B cell (primary cell): ENCODE data around the gene AXIN2. TPM values are rescaled to one million over a fixed set of nuclear protein-coding genes. Genes with fewer than 3 reads are reported as not detected.

Experiments
- ATAC-seq: fragments of 200-7000 bp; cut with Tn5 transposase; one replicate; pipeline ENCODE4 v1.10.0; 2021; ENCODE audit warnings: low read depth, mild to moderate bottlenecking, moderate number of reproducible peaks, moderate library complexity
- CTCF ChIA-PET: fragments of 350-600 bp; sonication (Branson Sonifier 250); formaldehyde crosslinking; loops from one replicate; lab custom pipeline; 2021; ENCODE audit warnings: antibody characterized with exemption, inconsistent platforms; lab: Charles Lee
- POLR2A ChIA-PET: fragments of 350-600 bp; sonication (Branson Sonifier 250); formaldehyde crosslinking; loops from one replicate; lab custom pipeline; 2021; ENCODE audit warnings: antibody characterized with exemption; lab: Charles Lee
- DNase-seq: peaks from one replicate; pipeline ENCODE4 v3.0.0; 2013
- H2AFZ ChIP-seq: 2 replicates; pipeline ENCODE4 v1.6.1; 2012; ENCODE audit warnings: mild to moderate bottlenecking, low read depth, low read length; ENCODE audit not compliant: insufficient read depth, poor library complexity, severe bottlenecking
- H3K27ac ChIP-seq, 2 donors: 1 replicate in 1 of 2; 2 replicates in 1 of 2; pipeline ENCODE4 v1.5.1; 2012 to 2013; ENCODE audit warnings: low read length in 2 of 2, mild to moderate bottlenecking in 2 of 2, moderate library complexity in 1 of 2
- H3K27me3 ChIP-seq, 4 experiments: fragments of 200-600 bp in 1 of 4; sonication (generic) in 1 of 4; replicated peaks in 1 of 4; 1 replicate in 2 of 4; 2 replicates in 2 of 4; pipeline versions ENCODE4 v1.6.1 to v1.7.0; 2013 to 2016; ENCODE audit warnings: low read length in 3 of 4, mild to moderate bottlenecking in 2 of 4, mixed read lengths in 1 of 4, moderate library complexity in 1 of 4; ENCODE audit not compliant: insufficient read depth in 4 of 4, control insufficient read depth in 3 of 4; ENCODE audit errors: control extremely low read depth in 1 of 4
- H3K36me3 ChIP-seq, 2 experiments: replicated peaks in 1 of 2; 1 replicate in 1 of 2; 2 replicates in 1 of 2; pipeline versions ENCODE4 v1.6.1 to v1.7.1; 2013; ENCODE audit warnings: low read length in 1 of 2; ENCODE audit not compliant: insufficient read depth in 2 of 2, control insufficient read depth in 1 of 2; ENCODE audit errors: control extremely low read depth in 1 of 2, extremely low read depth in 1 of 2
- H3K4me1 ChIP-seq, 2 donors: fragments of 200-600 bp in 1 of 2; sonication (generic) in 1 of 2; 1 replicate in 1 of 2; 2 replicates in 1 of 2; pipeline versions ENCODE4 v1.5.1 to v1.6.1; 2013 to 2017; ENCODE audit warnings: low read length in 2 of 2; ENCODE audit not compliant: control insufficient read depth in 2 of 2, insufficient read depth in 2 of 2
- H3K4me2 ChIP-seq: replicated peaks from 2 replicates; pipeline ENCODE3; 2012; ENCODE audit warnings: mild to moderate bottlenecking, low read depth, low read length; ENCODE audit not compliant: poor library complexity, severe bottlenecking
- H3K4me3 ChIP-seq, 5 experiments: fragments of 200-600 bp in 1 of 5; sonication (generic) in 1 of 5; 1 replicate in 3 of 5; 2 replicates in 2 of 5; pipeline versions ENCODE4 v1.5.1 to v1.7.0; 2011 to 2016; ENCODE audit warnings: low read length in 4 of 5, mild to moderate bottlenecking in 4 of 5, low read depth in 2 of 5, control low read depth in 1 of 5, moderate library complexity in 1 of 5; ENCODE audit not compliant: insufficient read depth in 1 of 5; ENCODE audit errors: control extremely low read depth in 1 of 5, extremely low read depth in 1 of 5
- H3K79me2 ChIP-seq: fragments of 200-600 bp; sonication (generic); one replicate; pipeline ENCODE4 v1.6.0; 2016; ENCODE audit warnings: low read length; ENCODE audit not compliant: control insufficient read depth, insufficient read depth
- H3K9ac ChIP-seq: fragments of 200-600 bp; sonication (generic); 2 replicates; pipeline ENCODE4 v1.6.1; 2017; ENCODE audit warnings: mild to moderate bottlenecking, low read length, moderate library complexity
- H3K9me3 ChIP-seq, 3 donors: one replicate each; pipeline versions ENCODE4 v1.6.1 to v1.7.1; 2013; ENCODE audit warnings: low read length in 2 of 3; ENCODE audit not compliant: control insufficient read depth in 2 of 3, insufficient read depth in 1 of 3; ENCODE audit errors: control extremely low read depth in 1 of 3
- H4K20me1 ChIP-seq: 2 replicates; pipeline ENCODE4 v1.6.0; 2012; ENCODE audit warnings: mild to moderate bottlenecking, low read length; ENCODE audit not compliant: insufficient read depth, control insufficient read depth, poor library complexity, severe bottlenecking
- H3K27ac Mint-ChIP-seq: one replicate; pipeline ENCODE4 v1.8.0; 2021; ENCODE audit warnings: mixed read lengths
- H3K27me3 Mint-ChIP-seq: one replicate; pipeline ENCODE4 v1.8.0; 2021; ENCODE audit warnings: mixed read lengths
- H3K4me1 Mint-ChIP-seq: one replicate; pipeline ENCODE4 v1.8.0; 2021; ENCODE audit warnings: mixed read lengths
- H3K4me3 Mint-ChIP-seq: one replicate; pipeline ENCODE4 v1.8.0; 2021; ENCODE audit warnings: mixed read lengths
- H3K9me3 Mint-ChIP-seq: one replicate; pipeline ENCODE4 v1.8.0; 2022; ENCODE audit warnings: mixed read lengths; ENCODE audit not compliant: insufficient read depth
- CTCF ChIP-seq: fragments of 200-600 bp; IDR thresholded peaks from one replicate; pipeline ENCODE4 v1.8.0; 2022; ENCODE audit warnings: antibody characterized with exemption, mild to moderate bottlenecking
- EZH2 ChIP-seq: IDR thresholded peaks from 2 replicates; pipeline ENCODE4 v1.6.1; 2012; ENCODE audit warnings: borderline replicate concordance, low read depth, mild to moderate bottlenecking, moderate library complexity, low read length; ENCODE audit not compliant: insufficient read depth, poor library complexity, severe bottlenecking
- WGBS: methylation state at CpG from one replicate; pipeline ENCODE4 v1.1.5; 2013; ENCODE audit warnings: missing lambda C conversion rate; ENCODE audit not compliant: insufficient coverage; 5-methylcytosine and 5-hydroxymethylcytosine counted together
- intact Hi-C: fragments of 100-400 bp; cut with micrococcal nuclease; formaldehyde crosslinking; loops from one replicate; pipeline ENCODE4 v1.10.0; 2022
- polyA plus RNA-seq: library from polyadenylated mRNA; depleted of rRNA; stranded (reverse); fragments of >200 nt; gene quantifications from 2 replicates; pipeline ENCODE4 v1.2.3, GENCODE V29; 2012
- total RNA-seq, 2 donors: library from RNA; stranded (reverse); fragments of 120-200 nt in 1 of 2; gene quantifications; 1 replicate in 1 of 2; 2 replicates in 1 of 2; pipeline versions ENCODE4 v1.2.3 to v1.2.4, GENCODE V29; 2013 to 2022

AXIN2 gene
- total and polyA plus RNA-seq, 2 donors (not counting 1 experiment from before 2014, with no cell fraction given): 0.16 to 1.2 TPM

- no peaks in the 10 kb centered on the region for H3K36me3 ChIP-seq
- no peak overlapping the region for H3K27ac Mint-ChIP-seq
- no peak overlapping the region for H3K4me2 ChIP-seq
- peaks cover 0 to 8% (median 0%) of the 10 kb centered on the region in 4 experiments for H3K27me3 ChIP-seq
- intact Hi-C loops: no loop called here
- peaks cover 4% of the 10 kb centered on the region for H3K4me1 Mint-ChIP-seq
- H3K79me2 ChIP-seq: no peaks in the 10 kb centered on the region
- peaks cover 0 to 2% of the 10 kb centered on the region in 2 donors for H3K4me1 ChIP-seq
- H3K27me3 Mint-ChIP-seq: peaks cover 20% of the 10 kb centered on the region
- H3K9me3 ChIP-seq: no peaks in the 10 kb centered on the region
- H3K4me3 ChIP-seq: no peak overlapping the region
- no peaks in the 10 kb centered on the region for H4K20me1 ChIP-seq
- H2AFZ ChIP-seq: no peak overlapping the region
- TF ChIP-seq EZH2 (no peak), CTCF (no peak)
- H3K4me3 Mint-ChIP-seq: no peak overlapping the region
- ATAC-seq (no peak), DNase-seq (no peak)
- H3K27ac ChIP-seq: no peak overlapping the region
- H3K9me3 Mint-ChIP-seq: no peaks in the 10 kb centered on the region
- POLR2A ChIA-PET: no interaction called here
- H3K9ac ChIP-seq: no peak overlapping the region
- CTCF ChIA-PET: no interaction called here
- no CpG with 5 or more reads among the region's 1 CpG for WGBS
Observed at GRCh38 chr17:65598746-65599145, 37.3 kb upstream of the AXIN2 start.

GRCh38 chr17:65595071-65595656 is 33.7 kb upstream of the AXIN2 start:
- intact Hi-C loops: no loop called here
- no peak overlapping the region for H3K9ac ChIP-seq
- peaks cover 0 to 10% (median 4%) of the 10 kb centered on the region in 4 experiments for H3K27me3 ChIP-seq

More at GRCh38 chr17:65595071-65595656, 33.7 kb upstream of the AXIN2 start:
- ChIA-PET POLR2A (no interaction called here), CTCF (no interaction called here)
- Histone ChIP-seq H3K4me2 (no peak overlapping the region), H3K4me1 (peaks cover 0 to 3% of the 10 kb centered on the region in 2 donors), H3K4me3 (no peak overlapping the region), H3K79me2 (no peaks in the 10 kb centered on the region), H2AFZ (no peak overlapping the region), H3K36me3 (no peaks in the 10 kb centered on the region), H4K20me1 (no peaks in the 10 kb centered on the region), H3K9me3 (no peaks in the 10 kb centered on the region), H3K27ac (no peak overlapping the region)
- ATAC-seq (no peak), DNase-seq (no peak)
- WGBS: 78% methylated on average over 2 of the region's 4 CpGs
- Mint-ChIP-seq H3K4me3 (no peak overlapping the region), H3K4me1 (peaks cover 6% of the 10 kb centered on the region), H3K27ac (no peak overlapping the region), H3K27me3 (peaks cover 33% of the 10 kb centered on the region), H3K9me3 (no peaks in the 10 kb centered on the region)
- no peak for TF ChIP-seq CTCF
- no peak for TF ChIP-seq EZH2
